Stimulated activated naive CD8-positive, alpha-beta T cell treated with anti-CD3 and anti-CD28 coated beads, Interleukin-15, Interleukin-2, amounts not matched to agents 100 U/mL and 50 U/mL, for 24 hours (primary cell): Measurements from ENCODE around the gene SCAPER.

Source experiments
- ATAC-seq: fragments of 150-1000 bp; cut with Tn5 transposase; one replicate; pipeline ENCODE4 v1.10.0; 2021
- DNase-seq: peaks from one replicate; pipeline ENCODE4 v3.0.0; 2021

SCAPER gene

GRCh38 chr15:76354823-76355440 is 550.2 kb downstream of the SCAPER start:
- DNase-seq = no peak
- ATAC-seq = no peak

- ATAC-seq = no peak
- no peak for DNase-seq
These were observed 551.2 kb downstream of the SCAPER start for GRCh38 chr15:76353903-76354302.

- ATAC-seq = no peak
- DNase-seq = no peak
These were observed 552.0 kb downstream of the SCAPER start for GRCh38 chr15:76353023-76353577.

DNA sequence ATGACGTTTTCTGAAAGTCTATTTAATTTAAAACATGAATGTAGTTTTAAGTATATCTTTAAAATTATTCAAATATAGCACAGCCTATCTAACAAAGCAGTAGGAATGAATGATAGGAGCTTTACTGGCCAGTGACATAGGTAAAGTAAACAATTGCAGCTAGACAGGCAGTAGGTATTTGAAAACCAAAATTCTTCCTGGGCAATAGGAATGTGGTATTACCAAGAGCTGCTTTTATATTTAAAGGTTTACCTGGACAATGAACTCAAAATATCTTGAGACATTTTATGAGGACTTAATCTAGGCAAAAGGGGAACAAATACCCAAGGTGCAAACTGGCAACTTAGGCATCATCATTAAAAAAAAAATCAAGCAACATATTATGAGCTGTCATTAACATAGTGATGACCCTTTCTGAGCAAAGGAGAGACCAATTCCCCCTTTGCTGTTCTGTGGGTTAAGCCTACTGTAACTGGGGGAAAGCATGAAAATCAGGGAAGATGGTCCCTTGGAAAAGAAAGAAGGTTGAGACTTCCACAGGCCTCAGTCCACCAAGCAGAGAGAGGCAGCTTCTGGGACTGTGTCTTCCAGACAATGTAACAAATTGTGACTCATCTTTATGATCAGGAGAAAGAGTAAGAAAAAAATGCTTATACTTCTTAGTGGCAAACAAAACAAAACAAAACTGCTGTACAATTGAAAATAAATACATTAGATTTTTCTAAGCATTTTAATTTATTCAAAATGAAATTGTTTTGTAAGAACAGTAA is 555.7 kb downstream of the SCAPER start:
- no peak for ATAC-seq

GRCh38 chr15:76347482-76348055 is 557.6 kb downstream of the SCAPER start:
- DNase-seq = no peak
- no peak for ATAC-seq

More for the DNA sequence above, 555.7 kb downstream of the SCAPER start:
- no peak for DNase-seq

DNA sequence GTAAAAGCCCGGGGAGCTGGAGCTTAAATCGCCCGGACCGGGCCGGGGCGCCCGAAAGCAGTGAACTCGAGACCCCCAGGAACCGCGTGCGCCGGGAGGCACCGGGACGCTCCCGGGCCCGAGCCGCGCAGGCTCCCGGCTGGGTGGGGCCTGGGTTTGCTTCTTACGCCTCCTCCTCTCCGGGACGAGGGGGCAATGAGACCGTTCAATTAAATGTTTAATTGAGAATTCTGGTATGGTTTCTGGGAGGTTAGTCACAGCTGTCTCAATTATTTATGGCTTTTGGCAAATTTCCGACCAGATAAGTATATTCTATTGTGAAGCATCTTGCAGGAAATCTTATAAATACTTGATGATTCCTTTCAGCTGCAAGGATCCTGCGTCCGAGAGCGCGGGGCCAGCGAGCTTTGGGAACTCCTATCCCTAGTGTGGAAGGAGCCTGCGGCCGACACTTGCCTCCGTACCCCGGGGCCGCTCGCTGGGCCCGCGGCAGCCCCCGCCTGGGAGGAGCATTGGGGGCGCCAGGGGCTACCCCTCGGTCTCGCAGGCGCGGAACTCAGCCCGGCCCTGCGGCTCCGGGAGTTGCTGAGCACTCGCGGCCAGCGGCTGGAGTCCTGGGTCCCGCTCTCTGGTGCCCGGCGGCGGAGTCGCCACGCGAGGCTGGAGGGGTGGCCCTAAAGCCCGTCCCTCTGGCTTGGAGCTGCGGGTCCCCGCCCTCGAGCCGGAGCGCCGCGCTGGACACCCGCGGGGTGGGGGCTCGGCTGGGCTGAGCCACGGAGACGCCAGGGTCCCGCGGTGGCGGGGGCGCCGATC is 558.3 kb downstream of the SCAPER start:
- no peak for ATAC-seq
- no peak for DNase-seq

- DNase-seq = peak; percentile 27
- peak; percentile 29 for ATAC-seq
These were observed 559.1 kb downstream of the SCAPER start for GRCh38 chr15:76345880-76346668.

GRCh38 chr15:76345583-76345879 is 559.6 kb downstream of the SCAPER start:
- DNase-seq (no peak), ATAC-seq (no peak)

GRCh38 chr15:76344893-76345582 is 560.1 kb downstream of the SCAPER start:
- DNase-seq = no peak
- no peak for ATAC-seq

- ATAC-seq = no peak
- no peak for DNase-seq
These were observed 561.7 kb downstream of the SCAPER start for GRCh38 chr15:76343313-76343996.

DNA sequence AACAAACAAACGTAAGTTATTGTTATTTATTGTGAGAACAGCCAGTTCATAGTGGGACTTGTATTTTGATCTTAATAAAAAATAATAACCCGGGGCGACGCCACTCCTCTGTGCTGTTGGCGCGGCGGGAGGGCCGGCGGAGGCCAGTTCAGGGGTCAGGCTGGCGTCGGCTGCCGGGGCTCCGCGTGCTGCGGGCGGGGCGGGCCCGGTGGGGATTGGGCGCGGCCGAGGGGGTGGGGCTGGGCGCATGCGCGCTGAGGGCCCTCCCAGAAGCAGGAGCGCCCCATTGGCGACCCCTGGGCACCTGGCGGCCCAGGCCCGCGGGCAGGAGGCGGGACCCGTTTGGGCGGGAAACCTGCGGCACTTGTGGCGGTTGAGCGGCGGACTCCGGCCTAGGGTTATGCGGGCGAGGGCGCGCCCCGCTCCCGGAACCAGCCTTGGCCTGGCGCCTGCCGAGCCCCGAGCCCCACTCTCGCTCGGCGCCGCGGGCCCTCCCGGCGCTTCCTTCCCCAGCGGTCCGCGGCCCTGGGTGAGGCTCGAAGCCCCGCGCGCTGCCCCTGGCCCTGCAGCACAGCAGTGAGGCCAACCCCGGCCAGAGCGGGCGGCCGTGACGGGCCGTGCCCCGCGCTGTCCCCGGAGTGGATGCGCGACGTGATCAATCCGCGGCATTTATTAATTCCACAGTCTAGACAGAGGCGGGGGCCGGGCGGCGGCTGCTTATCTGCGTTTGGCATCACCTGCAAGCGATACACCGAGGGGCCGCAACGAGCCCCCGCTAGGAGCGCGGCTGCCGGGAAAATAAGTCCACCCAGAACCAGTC is 562.5 kb downstream of the SCAPER start:
- peak; percentile 35 for DNase-seq
- ATAC-seq = no peak

DNA sequence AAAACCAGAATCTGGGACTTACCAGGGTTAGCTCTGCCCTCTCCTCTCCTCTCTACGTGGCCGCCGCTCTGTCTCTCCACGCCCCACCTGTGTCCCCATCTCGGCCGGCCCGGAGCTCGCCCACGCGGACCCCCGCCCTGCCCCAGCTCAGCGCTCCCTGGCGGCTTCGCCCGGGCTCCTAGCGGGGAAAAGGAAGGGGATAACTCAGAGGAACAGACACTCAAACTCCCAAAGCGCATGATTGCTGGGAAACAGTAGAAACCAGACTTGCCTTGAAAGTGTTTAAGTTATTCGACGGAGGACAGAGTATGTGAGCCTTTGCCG is 563.1 kb downstream of the SCAPER start:
- ATAC-seq (no peak), DNase-seq (no peak)

DNA sequence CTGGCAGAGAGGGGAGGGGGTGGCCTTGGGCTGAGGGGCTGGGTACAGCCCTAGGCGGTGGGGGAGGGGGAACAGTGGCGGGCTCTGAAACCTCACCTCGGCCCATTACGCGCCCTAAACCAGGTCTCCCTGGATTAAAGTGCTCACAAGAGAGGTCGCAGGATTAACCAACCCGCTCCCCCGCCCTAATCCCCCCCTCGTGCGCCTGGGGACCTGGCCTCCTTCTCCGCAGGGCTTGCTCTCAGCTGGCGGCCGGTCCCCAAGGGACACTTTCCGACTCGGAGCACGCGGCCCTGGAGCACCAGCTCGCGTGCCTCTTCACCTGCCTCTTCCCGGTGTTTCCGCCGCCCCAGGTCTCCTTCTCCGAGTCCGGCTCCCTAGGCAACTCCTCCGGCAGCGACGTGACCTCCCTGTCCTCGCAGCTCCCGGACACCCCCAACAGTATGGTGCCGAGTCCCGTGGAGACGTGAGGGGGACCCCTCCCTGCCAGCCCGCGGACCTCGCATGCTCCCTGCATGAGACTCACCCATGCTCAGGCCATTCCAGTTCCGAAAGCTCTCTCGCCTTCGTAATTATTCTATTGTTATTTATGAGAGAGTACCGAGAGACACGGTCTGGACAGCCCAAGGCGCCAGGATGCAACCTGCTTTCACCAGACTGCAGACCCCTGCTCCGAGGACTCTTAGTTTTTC is 563.6 kb downstream of the SCAPER start:
- ATAC-seq (no peak), DNase-seq (peak; percentile 21)

- DNase-seq (peak; percentile 66), ATAC-seq (peak; percentile 55)
These were observed 564.3 kb downstream of the SCAPER start for GRCh38 chr15:76340803-76341365.

- peak; percentile 34 for DNase-seq
- no peak for ATAC-seq
These were observed 564.8 kb downstream of the SCAPER start for GRCh38 chr15:76340198-76340802.

- no peak for ATAC-seq
These were observed 565.6 kb downstream of the SCAPER start for GRCh38 chr15:76339305-76340197.

More at GRCh38 chr15:76339305-76340197, 565.6 kb downstream of the SCAPER start:
- DNase-seq = peak; percentile 23
